Colonic mucosa (tissue), 4 donors: ENCODE results near the gene IL4R. TPM values are rescaled to one million over a fixed set of nuclear protein-coding genes. Genes with fewer than 3 reads are reported as not detected.
"Not testable (repeated sequence)": the region's sequence is repeated elsewhere in the genome, so short reads cannot be mapped to it uniquely, and the experiment has no call there.

ENCODE experiments used
- DNase-seq: peaks from one replicate; pipeline ENCODE4 v3.0.0-alpha.2; 2020
- H3K27ac ChIP-seq: fragments of 200-600 bp; one replicate; pipeline ENCODE4 v1.8.0; 2021
- H3K27me3 ChIP-seq: fragments of 200-600 bp; one replicate; pipeline ENCODE4 v1.8.0; 2021
- H3K36me3 ChIP-seq: fragments of 200-600 bp; one replicate; pipeline ENCODE4 v1.8.0; 2021
- H3K4me1 ChIP-seq: fragments of 200-600 bp; one replicate; pipeline ENCODE4 v1.8.0; 2021; ENCODE audit warnings: mild to moderate bottlenecking
- H3K4me3 ChIP-seq: fragments of 200-600 bp; one replicate; pipeline ENCODE4 v1.8.0; 2021
- H3K9ac ChIP-seq, 2 donors: one replicate each; pipeline ENCODE4 v1.7.0; 2013; ENCODE audit warnings: control low read depth in 2 of 2, low read depth in 2 of 2, low read length in 2 of 2
- H3K9me3 ChIP-seq: fragments of 200-600 bp; one replicate; pipeline ENCODE4 v1.8.0; 2021
- intact Hi-C: fragments of 100-400 bp; cut with DNase I; formaldehyde crosslinking; loops from one replicate; pipeline ENCODE4 v1.14.1; 2022
- total RNA-seq, 2 donors: library from RNA; stranded (reverse); fragmentation: NEBNext Ultra II Directional in 1 of 2; extraction: Animal tissue kit (Norgen Biotek cat#: 25700) in 1 of 2; gene quantifications; one replicate each; pipeline ENCODE4 v1.2.1, GENCODE V29; 2021
- TF ChIP-seq, protein P1 (sequence below): fragments of 200-600 bp; IDR thresholded peaks from one replicate; pipeline ENCODE4 v1.8.0; 2022; ENCODE audit warnings: antibody characterized with exemption, mild to moderate bottlenecking
- donor health status: healthy.
- donor health status: DM: no; HTN: no; CAD: no.
- donor health status: DM: no; HTN: no; CAD: no.

Gene IL4R
- total RNA-seq, 2 donors from 2014 or later, result 74.8 to 80.0 TPM

DNA sequence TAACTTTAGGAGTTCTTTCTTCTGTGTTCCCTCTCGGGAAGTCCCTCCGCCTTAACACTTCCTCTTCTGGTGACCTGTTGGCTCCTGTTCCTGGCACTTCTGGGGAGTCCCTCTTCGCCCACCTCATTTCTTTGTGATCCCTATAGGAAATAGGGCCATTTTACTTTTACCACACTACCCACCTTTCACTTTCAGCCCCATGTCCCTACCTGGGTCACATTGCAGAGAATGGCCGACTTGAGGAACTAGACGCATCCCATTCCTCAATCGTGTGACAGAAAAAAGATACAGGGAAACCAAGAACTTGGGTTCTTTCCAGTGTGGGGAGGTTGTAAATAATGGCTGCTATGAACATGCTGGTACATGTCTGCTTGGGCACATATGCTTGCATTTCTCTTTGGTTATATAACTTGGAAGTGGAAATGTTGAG, 94.8 kb downstream of the IL4R start:
- intact Hi-C loops, result no loop called here
- Histone ChIP-seq H3K4me3 (no peak overlapping the region), H3K36me3 (no peaks in the 10 kb centered on the region), H3K4me1 (no peaks in the 10 kb centered on the region), H3K9me3 (no peaks in the 10 kb centered on the region), H3K27ac (no peak overlapping the region), H3K9ac (no peak overlapping the region), H3K27me3 (no peaks in the 10 kb centered on the region)
- no peak for DNase-seq
- TF ChIP-seq, protein P1, sequence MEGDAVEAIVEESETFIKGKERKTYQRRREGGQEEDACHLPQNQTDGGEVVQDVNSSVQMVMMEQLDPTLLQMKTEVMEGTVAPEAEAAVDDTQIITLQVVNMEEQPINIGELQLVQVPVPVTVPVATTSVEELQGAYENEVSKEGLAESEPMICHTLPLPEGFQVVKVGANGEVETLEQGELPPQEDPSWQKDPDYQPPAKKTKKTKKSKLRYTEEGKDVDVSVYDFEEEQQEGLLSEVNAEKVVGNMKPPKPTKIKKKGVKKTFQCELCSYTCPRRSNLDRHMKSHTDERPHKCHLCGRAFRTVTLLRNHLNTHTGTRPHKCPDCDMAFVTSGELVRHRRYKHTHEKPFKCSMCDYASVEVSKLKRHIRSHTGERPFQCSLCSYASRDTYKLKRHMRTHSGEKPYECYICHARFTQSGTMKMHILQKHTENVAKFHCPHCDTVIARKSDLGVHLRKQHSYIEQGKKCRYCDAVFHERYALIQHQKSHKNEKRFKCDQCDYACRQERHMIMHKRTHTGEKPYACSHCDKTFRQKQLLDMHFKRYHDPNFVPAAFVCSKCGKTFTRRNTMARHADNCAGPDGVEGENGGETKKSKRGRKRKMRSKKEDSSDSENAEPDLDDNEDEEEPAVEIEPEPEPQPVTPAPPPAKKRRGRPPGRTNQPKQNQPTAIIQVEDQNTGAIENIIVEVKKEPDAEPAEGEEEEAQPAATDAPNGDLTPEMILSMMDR, result no peak

DNA sequence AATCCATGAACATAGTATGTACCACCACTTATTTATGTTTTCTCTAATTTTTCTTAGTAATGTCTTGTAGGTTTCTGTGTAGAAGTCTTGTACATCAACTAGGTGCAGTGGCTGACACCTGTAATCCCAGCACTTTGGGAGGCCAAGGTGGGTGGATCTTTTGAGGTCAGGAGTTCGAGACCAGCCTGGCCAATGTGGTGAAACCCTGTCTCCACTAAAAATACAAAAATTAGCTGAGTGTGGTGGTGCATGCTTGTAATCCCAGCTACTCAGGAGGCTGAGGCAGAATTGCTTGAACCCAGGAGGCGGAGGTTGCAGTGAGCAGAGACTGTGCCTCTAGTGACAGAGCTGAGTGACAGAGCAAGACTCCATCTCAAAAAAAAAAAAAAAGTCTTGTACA, 96.2 kb downstream of the IL4R start:
- H3K4me3 ChIP-seq, H3K9ac ChIP-seq, DNase-seq, H3K36me3 ChIP-seq, H3K9me3 ChIP-seq, H3K4me1 ChIP-seq, H3K27me3 ChIP-seq, intact Hi-C loops, H3K27ac ChIP-seq: not testable (repeated sequence)

- Histone ChIP-seq H3K9me3 (no peaks in the 10 kb centered on the region), H3K36me3 (no peaks in the 10 kb centered on the region), H3K9ac (no peak overlapping the region), H3K4me3 (no peak overlapping the region), H3K4me1 (no peaks in the 10 kb centered on the region), H3K27me3 (no peaks in the 10 kb centered on the region), H3K27ac (no peak overlapping the region)
- no peak for DNase-seq
- TF ChIP-seq, protein P1, result no peak
- intact Hi-C loops, result no loop called here
Measured at GRCh38 chr16:27410761-27411160, 97.0 kb downstream of the IL4R start.

DNA sequence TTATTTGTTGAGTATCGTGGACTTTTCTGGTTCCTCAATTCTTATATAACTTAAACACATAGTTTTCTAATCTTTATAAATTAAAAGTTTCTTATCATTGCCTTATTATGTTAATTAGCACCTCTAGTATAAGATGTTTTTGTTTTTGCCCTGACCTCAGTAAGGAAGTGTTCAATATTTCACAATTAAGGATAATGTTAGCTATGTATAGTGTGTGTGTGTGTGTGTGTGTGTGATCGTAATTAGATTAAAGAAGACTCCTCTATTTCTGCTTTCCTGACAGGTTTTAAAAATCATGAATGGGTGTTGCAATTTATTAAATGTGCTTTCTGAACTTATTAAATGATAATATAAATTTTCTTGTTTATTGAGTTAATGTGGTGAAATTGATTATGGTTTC, 100.2 kb downstream of the IL4R start:
- no peak for DNase-seq
- TF ChIP-seq, protein P1, result no peak
- H3K4me3 ChIP-seq, result no peak overlapping the region
- intact Hi-C loops, result no loop called here
- H3K36me3 ChIP-seq, result no peaks in the 10 kb centered on the region
- H3K27me3 ChIP-seq, result no peaks in the 10 kb centered on the region
- no peak overlapping the region for H3K27ac ChIP-seq
- no peak overlapping the region for H3K9ac ChIP-seq
- H3K4me1 ChIP-seq, result no peaks in the 10 kb centered on the region
- H3K9me3 ChIP-seq, result no peaks in the 10 kb centered on the region

Other genes with a start within 250 kb of the IL4R start
- not detected for gene C16orf82, start 247.0 kb upstream of the IL4R start, total RNA-seq
- gene KDM8, start 110.4 kb upstream of the IL4R start, total RNA-seq, result 1 to 10 TPM; 5.2 to 7.1 TPM
- 10 to 100 TPM; 37.6 to 58.2 TPM for gene NSMCE1, start 45.2 kb upstream of the IL4R start, total RNA-seq
- gene IL21R, start 88.2 kb downstream of the IL4R start, total RNA-seq, result under 1 TPM; 0.56 to 0.91 TPM
- 10 to 100 TPM; 40.1 to 67.8 TPM for gene GTF3C1, start 235.9 kb downstream of the IL4R start, total RNA-seq
- 10 to 100 TPM; 23.6 to 34.1 TPM for gene KATNIP, start 236.2 kb downstream of the IL4R start, total RNA-seq